Activated CD4-positive, alpha-beta T cell treated with anti-CD3 and anti-CD28 coated beads for 24 hours (primary cell): ENCODE measurements around the gene DHRS4L2.
"Not testable (repeated sequence)": the region's sequence is repeated elsewhere in the genome, so short reads cannot be mapped to it uniquely, and the experiment has no call there.

Experiments
- DNase-seq, 2 donors: peaks; one replicate each; pipeline ENCODE4 v3.0.0-alpha.2; 2020; ENCODE audit warnings: low read depth in 2 of 2

DHRS4L2 gene

GRCh38 chr14:23988607-23989363, at the start of gene DHRS4L2:
DHRS4L2 (plus strand) TSS chr14:23988929; CDS start chr14:23988948, 19 bp downstream.
- DNase-seq, result peak; percentile 66 to 83

DNA sequence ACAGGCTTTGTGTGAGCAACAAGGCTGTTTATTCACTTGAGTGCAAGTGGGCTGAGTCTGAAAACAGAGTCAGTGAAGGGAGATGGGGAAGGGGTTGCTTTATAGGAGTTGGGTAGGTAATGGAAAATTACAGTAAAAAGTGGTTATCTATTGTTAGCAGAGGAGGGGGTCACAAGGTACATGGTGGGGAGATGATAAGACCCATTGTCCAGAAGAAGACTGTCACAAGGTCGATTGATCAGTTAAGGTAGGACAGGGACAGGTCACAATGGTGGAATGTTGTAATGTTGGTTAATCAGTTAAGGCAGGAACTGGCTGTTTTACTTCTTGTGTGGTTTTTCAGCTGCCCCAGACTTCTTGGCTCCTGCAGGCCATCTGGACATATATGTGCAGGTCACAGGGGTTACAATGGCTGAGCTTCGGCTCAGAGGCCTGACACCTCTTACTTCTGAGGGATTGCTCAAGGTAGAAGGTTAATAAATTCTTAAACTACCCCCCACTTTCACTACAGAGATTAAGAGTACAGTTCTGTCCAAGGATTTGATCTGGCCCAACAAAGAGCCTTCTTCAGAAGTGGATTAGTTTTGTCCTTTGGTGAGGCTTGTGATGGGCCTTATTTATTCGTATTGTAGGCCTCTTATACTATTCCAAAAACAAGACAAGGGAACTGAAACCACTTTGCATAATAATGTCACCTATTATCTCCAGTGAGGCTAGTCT, 49.0 kb upstream of the DHRS4L2 start:
- no peak for DNase-seq

DNA sequence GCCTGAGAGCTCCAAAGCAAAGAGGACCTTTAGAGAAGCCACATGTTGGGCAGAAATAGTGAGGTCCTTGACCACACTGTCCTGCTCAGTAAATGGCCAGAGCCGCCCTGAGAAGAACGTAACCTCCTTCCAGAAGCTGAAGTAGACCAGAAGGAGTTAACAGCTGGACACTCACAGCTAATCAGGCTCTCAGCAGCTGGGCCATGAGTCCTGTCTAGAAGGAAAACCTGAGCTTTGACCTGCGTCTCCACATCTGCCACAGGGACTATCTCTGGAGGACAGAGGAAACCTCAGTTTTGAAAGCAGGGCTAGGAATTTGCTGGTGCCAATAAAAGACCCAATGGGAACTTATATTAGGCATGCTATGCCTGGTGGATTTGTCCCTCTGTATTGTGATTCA, 47.5 kb upstream of the DHRS4L2 start:
- DNase-seq, result no peak

DNA sequence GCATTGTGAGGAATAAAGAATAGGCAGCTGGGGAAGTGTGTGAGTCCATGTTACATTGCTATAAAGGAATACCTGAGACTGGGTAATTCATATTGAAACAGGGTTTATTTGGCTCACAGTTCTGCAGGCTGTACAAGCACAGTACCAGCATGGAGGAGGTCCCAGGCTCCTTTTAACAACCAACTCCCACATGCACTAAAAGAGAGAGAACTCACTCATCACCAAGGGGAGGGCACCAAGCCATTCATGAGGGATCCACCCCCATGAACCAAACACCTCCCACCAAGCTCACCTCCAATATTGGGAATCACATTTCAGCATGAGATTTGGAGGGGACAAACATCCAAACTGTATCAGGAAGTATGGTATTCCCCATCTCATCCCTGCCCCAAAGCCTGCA, 47.1 kb upstream of the DHRS4L2 start:
- no peak for DNase-seq

DNA sequence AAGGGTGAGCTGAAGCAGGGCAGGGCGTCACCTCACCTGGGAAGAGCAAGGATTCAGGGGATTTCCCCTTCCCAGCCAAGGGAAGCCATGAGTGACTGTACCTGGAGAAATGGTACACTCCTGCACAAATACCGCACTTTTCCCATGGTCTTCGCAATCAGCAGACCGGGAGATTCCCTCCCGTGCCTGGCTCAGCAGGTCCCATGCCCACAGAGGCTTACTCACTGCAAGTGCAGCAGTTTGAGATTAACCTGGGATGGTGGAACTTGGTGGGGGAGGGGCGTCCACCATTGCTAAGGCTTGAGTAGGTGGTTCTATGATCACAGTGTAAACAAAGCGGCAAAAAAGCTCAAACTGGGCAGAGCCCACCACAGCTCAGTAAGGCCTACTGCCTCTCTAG, 46.1 kb upstream of the DHRS4L2 start:
- DNase-seq, result no peak

- not testable (repeated sequence) for DNase-seq
These were observed 39.7 kb upstream of the DHRS4L2 start for GRCh38 chr14:23949069-23949468.

- DNase-seq, result no peak
These were observed 38.2 kb upstream of the DHRS4L2 start for GRCh38 chr14:23950411-23951135.

DNA sequence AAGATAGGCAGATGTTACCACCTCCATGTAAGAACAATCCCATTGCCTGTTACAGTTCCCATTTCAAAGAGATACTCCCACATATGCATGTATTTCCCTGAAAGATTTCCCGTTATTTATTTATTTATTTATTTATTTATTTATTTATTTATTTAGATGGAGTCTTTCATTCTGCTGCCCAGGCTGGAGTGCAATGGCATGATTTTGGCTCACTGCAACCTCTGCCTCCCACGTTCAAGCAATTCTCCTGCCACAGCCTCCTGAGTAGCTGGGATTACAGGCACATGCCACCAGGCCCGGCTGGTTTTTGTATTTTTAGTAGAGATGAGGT, 37.6 kb upstream of the DHRS4L2 start:
- not testable (repeated sequence) for DNase-seq

GRCh38 chr14:23951590-23952201, 37.0 kb upstream of the DHRS4L2 start:
- DNase-seq, result no peak

DNA sequence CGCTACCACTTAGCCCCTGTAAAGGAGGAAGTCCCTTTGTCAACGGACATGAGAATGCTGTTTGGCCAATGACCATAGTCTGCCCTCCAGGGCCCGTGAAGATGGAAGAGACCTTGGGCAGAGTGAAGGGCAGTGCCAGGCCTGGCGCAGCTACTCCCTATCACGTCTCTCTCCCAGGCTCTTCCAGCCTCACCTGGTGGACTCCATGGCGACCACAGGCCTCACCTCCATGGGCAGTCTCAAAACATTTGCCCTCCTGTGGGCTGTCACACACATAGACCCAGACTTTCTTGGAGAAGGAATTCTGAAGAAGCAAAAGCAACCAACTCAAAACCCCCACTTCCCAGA, 35.6 kb upstream of the DHRS4L2 start:
- DNase-seq, result not testable (repeated sequence)

- peak; percentile 69 to 73 for DNase-seq
These were observed 35.1 kb upstream of the DHRS4L2 start, which contains the start of gene DHRS4 for GRCh38 chr14:23953464-23954278. DHRS4 (plus strand) TSS chr14:23953770; CDS start chr14:23953789, 19 bp downstream.

- DNase-seq, result not testable (repeated sequence)
These were observed 34.5 kb upstream of the DHRS4L2 start for GRCh38 chr14:23954279-23954614.

GRCh38 chr14:23954965-23955364, 33.8 kb upstream of the DHRS4L2 start:
- DNase-seq, result not testable (repeated sequence)

GRCh38 chr14:23955811-23956210, 32.9 kb upstream of the DHRS4L2 start:
- DNase-seq, result not testable (repeated sequence)

GRCh38 chr14:23957913-23958569, 30.7 kb upstream of the DHRS4L2 start:
- DNase-seq, result not testable (repeated sequence)

- not testable (repeated sequence) for DNase-seq
These were observed 27.8 kb upstream of the DHRS4L2 start for GRCh38 chr14:23960899-23961298.

DNA sequence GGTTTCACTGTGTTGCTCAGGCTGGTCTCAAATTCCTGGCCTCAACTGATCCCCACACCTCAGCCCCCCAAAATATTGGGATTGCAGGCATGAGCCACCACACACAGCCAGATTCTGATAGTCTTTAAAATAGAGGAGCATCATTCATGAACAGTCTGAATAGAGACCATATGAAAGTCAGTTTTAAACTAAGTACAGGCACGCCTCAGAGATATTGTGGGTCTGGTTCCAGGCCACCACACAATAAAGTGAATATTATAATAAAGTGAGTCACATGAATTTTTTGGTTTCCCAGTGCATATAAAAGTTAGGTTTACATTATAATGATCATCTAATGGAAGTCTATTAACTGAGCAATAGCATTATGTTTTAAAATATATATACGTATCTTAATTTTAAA, 27.0 kb upstream of the DHRS4L2 start:
- DNase-seq, result not testable (repeated sequence)

- not testable (repeated sequence) for DNase-seq
These were observed 19.6 kb upstream of the DHRS4L2 start for GRCh38 chr14:23969130-23969480.

DNA sequence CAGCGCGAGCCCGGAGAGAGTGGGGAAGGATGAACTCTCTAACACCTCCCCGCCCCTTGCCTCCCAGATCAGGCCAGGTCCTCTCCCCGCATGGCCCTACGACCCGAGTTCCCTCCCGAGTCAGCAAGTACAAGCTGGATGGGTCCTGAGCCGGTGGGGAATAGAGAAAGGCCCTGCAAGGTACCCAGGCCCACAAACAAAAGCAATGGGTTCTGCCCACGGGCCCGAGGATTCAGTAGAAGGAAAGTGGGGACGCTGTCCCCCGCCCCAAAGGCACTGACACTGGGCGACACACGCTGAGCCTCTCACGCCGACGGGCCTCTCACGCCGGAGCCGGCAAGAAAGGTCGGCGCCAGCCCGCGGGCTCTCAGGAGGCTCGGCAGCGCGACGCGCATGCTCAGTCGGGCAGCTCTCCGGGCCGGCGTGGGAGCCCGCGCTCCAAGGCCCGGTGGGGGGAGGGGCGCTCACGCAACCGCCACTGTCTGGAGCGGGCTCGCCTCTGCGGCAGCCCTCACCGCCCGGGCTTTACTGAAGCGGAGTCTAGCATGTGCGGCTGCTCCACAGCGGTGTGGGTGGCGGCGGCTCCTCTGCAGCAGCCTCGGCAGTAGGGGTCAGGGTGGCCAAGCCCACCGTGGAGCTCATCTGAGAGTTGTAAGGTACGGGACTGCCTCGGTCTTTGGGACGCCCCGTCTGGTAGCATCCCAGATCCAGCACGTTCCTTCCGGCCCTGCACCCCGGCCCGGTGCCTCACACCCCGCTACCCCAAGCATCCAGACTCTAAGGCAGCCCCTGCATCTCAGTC, 19.0 kb upstream of the DHRS4L2 start:
- DNase-seq, result peak; percentile 41 to 54

DNA sequence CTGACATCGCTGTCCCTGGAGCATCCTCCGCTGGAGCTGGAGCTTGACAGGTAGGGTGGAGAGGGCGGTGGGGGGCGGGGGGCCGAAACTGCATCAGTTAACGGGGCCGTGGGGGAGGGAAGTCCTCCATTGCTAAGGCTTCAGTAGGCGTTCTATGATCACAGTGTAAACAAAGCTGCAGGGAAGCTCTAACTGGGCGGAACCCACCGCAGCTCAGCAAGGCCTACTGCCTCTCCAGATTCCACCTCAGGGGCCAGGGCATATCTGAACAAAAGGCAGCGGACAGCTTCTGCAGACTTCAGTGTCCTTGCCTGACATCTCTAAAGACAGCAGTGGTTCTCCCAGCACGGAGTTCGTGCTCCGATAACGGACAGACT, 18.5 kb upstream of the DHRS4L2 start:
- DNase-seq, result not testable (repeated sequence)
